ENCODE measurements around the gene IL1F10.

Gene IL1F10

DNA sequence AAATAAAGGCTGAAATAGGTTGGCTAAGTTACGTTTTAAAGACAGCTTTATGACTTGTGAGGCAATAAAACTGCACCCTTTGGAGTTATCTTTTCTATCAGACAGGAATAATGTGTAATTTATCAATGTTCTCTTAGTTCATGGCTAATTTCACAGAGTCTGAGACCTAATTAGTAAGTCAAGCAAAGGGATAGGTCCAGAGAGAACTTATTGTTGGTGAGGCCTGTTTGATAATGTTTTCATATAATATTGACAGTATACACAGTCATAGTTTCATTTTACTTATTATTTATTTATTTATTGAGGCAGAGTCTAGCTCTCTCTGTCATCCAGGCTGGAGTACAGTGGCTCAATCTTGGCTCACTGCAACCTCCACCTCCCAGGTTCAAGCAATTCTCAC lies 10.7 kb upstream of the IL1F10 start:
- DNase-seq (ENCODE audit: low read depth), result no peak
- H3K4me3 ChIP-seq (ENCODE audit: low read depth, low read length), result no peak overlapping the region
- TF ChIP-seq, protein P1, sequence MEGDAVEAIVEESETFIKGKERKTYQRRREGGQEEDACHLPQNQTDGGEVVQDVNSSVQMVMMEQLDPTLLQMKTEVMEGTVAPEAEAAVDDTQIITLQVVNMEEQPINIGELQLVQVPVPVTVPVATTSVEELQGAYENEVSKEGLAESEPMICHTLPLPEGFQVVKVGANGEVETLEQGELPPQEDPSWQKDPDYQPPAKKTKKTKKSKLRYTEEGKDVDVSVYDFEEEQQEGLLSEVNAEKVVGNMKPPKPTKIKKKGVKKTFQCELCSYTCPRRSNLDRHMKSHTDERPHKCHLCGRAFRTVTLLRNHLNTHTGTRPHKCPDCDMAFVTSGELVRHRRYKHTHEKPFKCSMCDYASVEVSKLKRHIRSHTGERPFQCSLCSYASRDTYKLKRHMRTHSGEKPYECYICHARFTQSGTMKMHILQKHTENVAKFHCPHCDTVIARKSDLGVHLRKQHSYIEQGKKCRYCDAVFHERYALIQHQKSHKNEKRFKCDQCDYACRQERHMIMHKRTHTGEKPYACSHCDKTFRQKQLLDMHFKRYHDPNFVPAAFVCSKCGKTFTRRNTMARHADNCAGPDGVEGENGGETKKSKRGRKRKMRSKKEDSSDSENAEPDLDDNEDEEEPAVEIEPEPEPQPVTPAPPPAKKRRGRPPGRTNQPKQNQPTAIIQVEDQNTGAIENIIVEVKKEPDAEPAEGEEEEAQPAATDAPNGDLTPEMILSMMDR (IDR thresholded peaks at IDR 0.05; ENCODE audit: low read depth, low read length, missing control alignments), result no peak

DNA sequence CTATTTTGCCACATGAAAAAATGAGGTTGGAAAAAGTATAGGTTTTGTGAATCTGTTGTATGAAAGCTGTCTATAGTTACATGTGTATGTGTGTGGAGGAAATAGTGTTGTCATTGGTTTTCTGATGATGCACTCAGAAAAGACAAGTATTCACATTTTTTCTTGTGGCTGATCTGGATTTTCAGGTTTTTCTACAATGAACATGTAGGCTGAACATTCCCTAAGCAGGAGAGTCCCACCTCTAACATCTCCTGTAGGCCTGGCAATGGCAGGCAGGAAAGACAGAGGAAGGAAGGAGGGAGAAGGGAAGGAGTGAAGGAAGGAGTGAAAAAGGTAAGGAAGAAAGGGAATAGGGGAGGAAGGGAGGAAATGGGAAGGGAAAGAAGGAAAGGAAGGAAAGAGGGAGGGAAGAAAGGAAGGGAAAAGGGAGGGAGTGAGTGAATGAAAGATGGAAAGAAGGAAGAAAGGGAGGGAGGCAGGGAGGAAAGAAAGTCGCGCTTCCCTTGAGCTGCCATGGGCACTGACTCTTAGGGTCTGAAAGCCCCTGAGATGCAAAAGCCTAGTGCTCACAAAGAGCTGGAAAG lies 9.3 kb upstream of the IL1F10 start:
- TF ChIP-seq, protein P1 (IDR thresholded peaks at IDR 0.05; ENCODE audit: low read depth, low read length, missing control alignments), result no peak
- no peak overlapping the region for H3K4me3 ChIP-seq (ENCODE audit: low read depth, low read length)
- DNase-seq (ENCODE audit: low read depth), result no peak

DNA sequence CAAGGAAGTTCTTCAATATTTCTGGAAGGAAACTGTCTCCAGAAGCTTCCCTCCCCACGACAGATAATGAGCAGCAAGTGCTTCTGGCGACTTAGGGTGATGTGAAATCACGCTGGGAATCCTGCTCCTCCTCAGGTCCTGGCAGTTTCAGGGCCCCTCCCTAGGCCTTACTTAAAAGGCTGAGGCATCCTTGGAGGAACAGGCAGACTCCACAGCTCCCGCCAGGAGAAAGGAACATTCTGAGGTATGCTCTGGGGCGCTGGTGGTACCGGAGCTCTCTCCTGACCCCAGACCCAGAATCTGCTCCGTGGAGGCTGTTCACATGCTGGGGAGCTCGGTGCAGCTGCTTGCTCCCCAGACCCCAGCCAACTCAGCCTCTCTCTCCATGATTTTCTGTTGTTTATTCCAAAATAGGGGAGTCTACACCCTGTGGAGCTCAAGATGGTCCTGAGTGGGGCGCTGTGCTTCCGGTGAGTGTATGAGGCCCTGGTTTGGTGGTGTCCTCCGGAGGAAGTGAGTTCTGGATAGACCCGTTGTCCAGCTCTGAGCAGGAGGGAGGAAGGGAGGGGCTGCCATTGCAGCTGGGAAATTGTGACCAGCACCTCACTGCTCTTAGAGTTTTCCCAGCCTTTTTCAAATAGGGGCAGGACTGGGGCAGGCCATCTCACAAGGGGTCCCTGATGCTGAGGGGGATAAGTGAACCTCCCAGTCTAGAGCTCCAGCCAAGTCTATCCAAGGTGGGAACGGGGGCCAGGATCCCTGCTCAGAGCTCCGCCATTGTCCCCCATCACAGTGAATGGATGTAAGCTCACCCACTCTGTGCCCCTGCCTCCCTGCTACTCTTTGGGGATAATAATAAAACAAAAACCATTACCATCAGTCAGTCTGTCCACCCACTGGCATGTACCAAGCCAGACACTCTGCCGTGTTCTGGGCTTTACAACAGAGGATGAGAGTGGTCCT lies 8.5 kb upstream of the IL1F10 start, which contains the start of gene IL36RN:
IL36RN (plus strand) TSS at position 201 of the 963 bp plus-strand sequence; CDS start at position 442, 241 bp downstream.
- no peak within 1 kb of the TSS for H3K4me3 ChIP-seq (ENCODE audit: low read depth, low read length)
- TF ChIP-seq, protein P1 (IDR thresholded peaks at IDR 0.05; ENCODE audit: low read depth, low read length, missing control alignments), result no peak
- DNase-seq (ENCODE audit: low read depth), result no peak

DNA sequence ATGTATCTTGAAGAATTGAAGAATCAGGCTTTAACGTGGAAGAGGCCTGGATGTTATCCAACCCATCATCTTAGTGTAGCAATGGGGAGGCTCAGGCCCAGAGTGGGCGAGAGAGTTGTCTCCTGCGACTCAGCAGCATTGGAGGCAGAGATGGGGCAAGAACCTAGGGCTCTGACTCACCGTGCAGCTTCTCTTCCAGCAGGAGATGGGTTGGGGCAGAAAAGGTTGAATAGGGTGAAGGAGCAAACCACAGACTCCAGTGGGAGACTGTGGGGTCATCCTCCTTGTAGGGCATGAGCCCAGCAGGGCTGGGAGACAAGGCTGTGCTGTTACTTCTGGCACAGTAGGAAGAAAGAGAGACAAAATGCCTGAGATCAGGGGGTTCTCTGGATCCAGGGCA lies 7.4 kb upstream of the IL1F10 start:
- no peak overlapping the region for H3K4me3 ChIP-seq (ENCODE audit: low read depth, low read length)
- DNase-seq (ENCODE audit: low read depth), result no peak
- TF ChIP-seq, protein P1 (IDR thresholded peaks at IDR 0.05; ENCODE audit: low read depth, low read length, missing control alignments), result no peak

DNA sequence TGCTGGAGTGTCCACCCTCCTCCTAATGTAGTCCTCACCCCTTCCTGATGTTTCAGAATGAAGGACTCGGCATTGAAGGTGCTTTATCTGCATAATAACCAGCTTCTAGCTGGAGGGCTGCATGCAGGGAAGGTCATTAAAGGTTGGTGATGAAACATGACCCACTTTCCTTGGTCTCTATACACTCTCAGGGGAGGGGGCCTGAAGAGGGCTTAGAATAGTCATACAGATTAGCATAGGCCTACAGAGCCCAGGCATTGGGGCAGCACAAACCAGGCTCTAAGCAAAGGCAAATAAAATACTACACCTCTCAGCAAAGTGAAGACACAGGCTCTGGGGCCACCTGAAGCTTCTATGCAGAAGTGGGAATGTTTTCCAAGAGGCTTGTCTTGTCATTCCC lies 7.0 kb upstream of the IL1F10 start:
- H3K4me3 ChIP-seq (ENCODE audit: low read depth, low read length), result no peak overlapping the region
- no peak for DNase-seq (ENCODE audit: low read depth)
- TF ChIP-seq, protein P1 (IDR thresholded peaks at IDR 0.05; ENCODE audit: low read depth, low read length, missing control alignments), result no peak

DNA sequence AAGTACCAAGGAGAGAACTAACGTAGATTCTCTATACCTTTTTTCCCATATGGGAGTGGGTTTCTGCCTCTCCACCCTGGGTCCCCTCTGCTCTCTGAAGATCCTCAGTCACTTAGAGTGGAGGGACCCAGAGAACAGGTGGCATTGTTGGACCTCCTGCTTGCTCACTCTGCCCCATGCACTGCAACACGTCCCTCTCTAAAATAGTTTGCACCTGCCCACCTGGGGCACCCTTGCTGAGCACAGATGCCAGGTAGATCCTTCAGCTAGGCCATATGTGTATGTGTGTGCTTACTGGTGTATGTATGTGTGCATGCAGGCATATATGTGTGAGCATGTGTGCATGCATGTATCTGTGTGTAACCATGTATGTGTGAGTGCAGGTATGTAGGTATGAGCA lies 6.5 kb upstream of the IL1F10 start:
- TF ChIP-seq, protein P1 (IDR thresholded peaks at IDR 0.05; ENCODE audit: low read depth, low read length, missing control alignments), result no peak

More for the DNA sequence above, 6.5 kb upstream of the IL1F10 start:
- DNase-seq (ENCODE audit: low read depth), result no peak
- no peak overlapping the region for H3K4me3 ChIP-seq (ENCODE audit: low read depth, low read length)
